GM12878 (cell line): Measurements from ENCODE around the gene SLC35D2. TPM values are rescaled to one million over a fixed set of nuclear protein-coding genes. Genes with fewer than 3 reads are reported as not detected.

ENCODE experiments used
- ATAC-seq: fragments of 200-7000 bp; cut with Tn5 transposase; 3 replicates; pipeline ENCODE4 v1.9.1; 2020; ENCODE audit warnings: mild to moderate bottlenecking, moderate library complexity
- BruUV-seq: library from RNA; stranded (reverse); fragments of 400-500 nt; replicated peaks from 2 replicates; lab custom pipeline; 2021; lab: Mats Ljungman, UMichigan
- CTCF ChIA-PET: fragments of 300-600 bp; sonication (Branson Sonifier 250); formaldehyde crosslinking; extraction: SDS; loops from one replicate; lab custom pipeline; 2021; ENCODE audit warnings: inconsistent platforms; lab: Yijun Ruan, JAX
- POLR2A ChIA-PET: fragments of 350-600 bp; formaldehyde crosslinking; extraction: SDS; loops from one replicate; lab custom pipeline; 2021; ENCODE audit warnings: inconsistent platforms; lab: Charles Lee
- RAD21 ChIA-PET: fragments of 300-600 bp; sonication (Branson Sonifier 250); formaldehyde crosslinking; loops from one replicate; lab custom pipeline; 2023; ENCODE audit warnings: antibody characterized with exemption; ENCODE audit not compliant: unreplicated experiment; lab: Charles Lee
- SMC1A ChIA-PET: fragments of 300-600 bp; sonication (Branson Sonifier 250); formaldehyde crosslinking; loops from one replicate; lab custom pipeline; 2023; ENCODE audit not compliant: unreplicated experiment, uncharacterized antibody; lab: Charles Lee
- DNase-seq: peaks from one replicate; pipeline ENCODE4 v3.0.0-alpha.2; 2011; ENCODE audit warnings: low read depth, low spot score
- FAIRE-seq: peaks from 3 replicates; lab custom pipeline; 2011; peaks lifted over from hg19 to GRCh38; lab: Jason Lieb, UNC
- H2AFZ ChIP-seq: 2 replicates; pipeline ENCODE4 v1.6.0; 2011; ENCODE audit warnings: low read depth, low read length, control low read depth; ENCODE audit not compliant: control insufficient read depth
- H3K27ac ChIP-seq: 2 replicates; pipeline ENCODE4 v1.5.1; 2011; ENCODE audit warnings: control low read depth; ENCODE audit not compliant: control insufficient read depth, insufficient read depth
- H3K27me3 ChIP-seq, 2 experiments: replicated peaks in 1 of 2; 2 replicates each; pipeline versions ENCODE4 v1.6.0 to v1.6.1; 2011; ENCODE audit warnings: low read length in 1 of 2; ENCODE audit not compliant: control insufficient read depth in 2 of 2, insufficient read depth in 2 of 2
- H3K36me3 ChIP-seq, 2 experiments: 2 replicates each; pipeline ENCODE4 v1.5.1; 2011; ENCODE audit warnings: low read length in 1 of 2; ENCODE audit not compliant: control insufficient read depth in 2 of 2, insufficient read depth in 2 of 2
- H3K4me1 ChIP-seq: 2 replicates; pipeline ENCODE4 v1.6.1; 2011; ENCODE audit warnings: mild to moderate bottlenecking, low read length, moderate library complexity, mixed read lengths; ENCODE audit not compliant: control insufficient read depth, insufficient read depth
- H3K4me2 ChIP-seq: 2 replicates; pipeline ENCODE4 v1.6.0; 2011; ENCODE audit warnings: control low read depth; ENCODE audit not compliant: control insufficient read depth, insufficient read depth
- H3K4me3 ChIP-seq: fragments of 200-600 bp; sonication (generic); 2 replicates; pipeline ENCODE4 v1.5.1; 2016
- H3K79me2 ChIP-seq: 2 replicates; pipeline ENCODE4 v1.6.0; 2011; ENCODE audit warnings: low read length; ENCODE audit not compliant: control insufficient read depth, insufficient read depth
- H3K9ac ChIP-seq: 2 replicates; pipeline ENCODE4 v1.8.0; 2011; ENCODE audit warnings: low read length, control low read depth, mixed read lengths; ENCODE audit not compliant: control insufficient read depth, insufficient read depth
- H3K9me3 ChIP-seq: replicated peaks from 3 replicates; pipeline ENCODE4 v1.5.1; 2011; ENCODE audit warnings: mild to moderate bottlenecking, low read length; ENCODE audit not compliant: control insufficient read depth, insufficient read depth
- H4K20me1 ChIP-seq: 2 replicates; pipeline ENCODE4 v1.6.0; 2011; ENCODE audit not compliant: control insufficient read depth, insufficient read depth
- CHD4 ChIP-seq: fragments of 200-600 bp; sonication (generic); IDR thresholded peaks from 2 replicates; pipeline ENCODE4 v1.6.1; 2016; ENCODE audit warnings: mild to moderate bottlenecking
- MAX ChIP-seq: IDR thresholded peaks from 2 replicates; pipeline ENCODE4 v1.6.1; 2012; ENCODE audit warnings: low read depth, low read length, improper control_type of control experiment
- WGBS: methylation state at CpG from one replicate; pipeline ENCODE4 v1.1.6; 2016; ENCODE audit warnings: low lambda C conversion rate; ENCODE audit not compliant: insufficient replicate concordance, insufficient coverage; ENCODE audit errors: missing lambda C conversion rate; 5-methylcytosine and 5-hydroxymethylcytosine counted together
- in situ Hi-C: fragments of 300-500 bp; cut with MboI; formaldehyde crosslinking; loops from 9 replicates; pipeline ENCODE4 v1.14.3; 2018; ENCODE audit warnings: mixed read lengths
- intact Hi-C: fragments of 100-400 bp; cut with micrococcal nuclease; formaldehyde crosslinking; loops from one replicate; pipeline ENCODE4 v1.14.2; 2022; ENCODE audit not compliant: unreplicated experiment
- polyA plus RNA-seq, 11 experiments: library from polyadenylated mRNA; depleted of rRNA in 4 of 11; unstranded in 6 of 11; stranded (reverse) in 5 of 11; fragments of >200 nt; fragmentation: Nextera tagmentation in 4 of 11; fragmentation: Illumina TruSeq in 1 of 11; extraction: Ambion mirVana in 4 of 11; extraction: Trizol in 1 of 11; gene quantifications; 1 replicate in 1 of 11; 2 replicates in 10 of 11; pipeline versions ENCODE4 v1.2.1 to v1.2.3, GENCODE V29; 2011 to 2016; ENCODE audit warnings: inconsistent platforms in 2 of 11, missing spikeins in 2 of 11, low read depth in 1 of 11
- total RNA-seq, 4 experiments: library from RNA; depleted of rRNA in 3 of 4; stranded (reverse); fragments of >200 nt in 3 of 4; fragmentation: Illumina TruSeq in 1 of 4; extraction: Trizol in 1 of 4; gene quantifications; 2 replicates each; pipeline versions ENCODE4 v1.2.1 to v1.2.3, GENCODE V29; 2013 to 2021

SLC35D2 gene
- total and polyA plus RNA-seq, 10 of the 15 experiments (the other 5 are each of a cell fraction or from before 2014, with no cell fraction given) = 0.64 to 6.3 (median 3.5) TPM

GRCh38 chr9:96388144-96388543, 4.6 kb upstream of the SLC35D2 start:
- FAIRE-seq = no peak
- H3K4me3 ChIP-seq = no peak overlapping the region
- H3K27me3 ChIP-seq = no peaks in the 10 kb centered on the region
- RAD21 ChIA-PET = no interaction called here
- no peaks in the 10 kb centered on the region for H3K4me1 ChIP-seq
- CTCF ChIA-PET = interaction anchor here (0.5 kb wide), 1 partner anchor 325 kb away, joined by 3 read pairs; no protein-coding TSS in a partner anchor
- H3K4me2 ChIP-seq = no peak overlapping the region
- no peak for DNase-seq
- TF ChIP-seq MAX = no peak
- H3K27ac ChIP-seq = no peak overlapping the region
- in situ Hi-C loops = no loop called here
- no peaks in the 10 kb centered on the region for H4K20me1 ChIP-seq
- WGBS = 98% methylated on average over 11 of the region's 11 CpGs
- SMC1A ChIA-PET = no interaction called here
- peaks cover 6 to 16% of the 10 kb centered on the region in 2 experiments for H3K36me3 ChIP-seq
- intact Hi-C loops = no loop called here
- H2AFZ ChIP-seq = no peak overlapping the region
- ATAC-seq = no peak
- no peaks in the 10 kb centered on the region; the same call in 1 of the 2 replicates for H3K79me2 ChIP-seq
- no TSS peak for BruUV-seq
- no peaks in the 10 kb centered on the region for H3K9me3 ChIP-seq
- POLR2A ChIA-PET = no interaction called here
- H3K9ac ChIP-seq = no peak overlapping the region

GRCh38 chr9:96386157-96386556, 2.6 kb upstream of the SLC35D2 start:
- peaks cover 3 to 8% of the 10 kb centered on the region in 2 experiments; a peak in 3 of 4 replicates for H3K36me3 ChIP-seq
- no peaks in the 10 kb centered on the region; the same call in 1 of the 2 replicates for H3K79me2 ChIP-seq
- H3K4me3 ChIP-seq = no peak overlapping the region
- H3K9ac ChIP-seq = no peak overlapping the region
- no peak for TF ChIP-seq CHD4
- no peak overlapping the region for H3K27ac ChIP-seq
- H3K9me3 ChIP-seq = no peaks in the 10 kb centered on the region
- ChIA-PET SMC1A (interaction anchor here (1.4 kb wide), 1 partner anchor 27 kb away, joined by 5 read pairs; no protein-coding TSS in a partner anchor), POLR2A (interaction anchor here (0.5 kb wide), 1 partner anchor 36 kb away, joined by 3 read pairs; no protein-coding TSS in a partner anchor), CTCF (no interaction called here), RAD21 (no interaction called here)
- H4K20me1 ChIP-seq = no peaks in the 10 kb centered on the region
- FAIRE-seq (no peak), DNase-seq (no peak), ATAC-seq (no peak)
- no peak overlapping the region for H2AFZ ChIP-seq
- H3K27me3 ChIP-seq = no peaks in the 10 kb centered on the region
- BruUV-seq = no TSS peak
- in situ Hi-C loops (no loop called here), intact Hi-C loops (no loop called here)
- no peak overlapping the region for H3K4me2 ChIP-seq
- peaks cover 4% of the 10 kb centered on the region; the same call in 1 of the 2 replicates for H3K4me1 ChIP-seq
